H1 (cell line): ENCODE data around the gene PRKN. TPM values are rescaled to one million over a fixed set of nuclear protein-coding genes. Genes with fewer than 3 reads are reported as not detected.

Experiments used
- CTCF ChIA-PET: fragments of 300-600 bp; sonication (Branson Sonifier 250); formaldehyde crosslinking; loops from one replicate; lab custom pipeline; 2021; ENCODE audit not compliant: partially characterized antibody; lab: Charles Lee
- POLR2A ChIA-PET: fragments of 300-600 bp; sonication (Branson Sonifier 250); formaldehyde crosslinking; loops from one replicate; lab custom pipeline; 2021; ENCODE audit warnings: inconsistent platforms; ENCODE audit not compliant: partially characterized antibody; lab: Charles Lee
- DNase-seq, 2 experiments: peaks; one replicate each; pipeline versions ENCODE4 v3.0.0 to v3.0.0-alpha.2; 2010 to 2022; ENCODE audit warnings: low spot score in 2 of 2, low read depth in 1 of 2, mixed read lengths in 1 of 2
- FAIRE-seq: peaks from 2 replicates; lab custom pipeline; 2011; peaks lifted over from hg19 to GRCh38; lab: Jason Lieb, UNC
- H2AFZ ChIP-seq: 2 replicates; pipeline ENCODE4 v1.8.1; 2012; ENCODE audit warnings: low read length, inconsistent platforms
- H2AK5ac ChIP-seq: 2 replicates; pipeline ENCODE4 v1.6.1; 2013; ENCODE audit warnings: low read depth, low read length
- H2BK120ac ChIP-seq: replicated peaks from 2 replicates; pipeline ENCODE3; 2013; ENCODE audit warnings: low read depth, low read length, inconsistent platforms
- H2BK12ac ChIP-seq: 2 replicates; pipeline ENCODE4 v1.6.1; 2013; ENCODE audit warnings: low read depth, low read length
- H2BK15ac ChIP-seq: 2 replicates; pipeline ENCODE4 v1.6.1; 2013; ENCODE audit warnings: low read length
- H2BK20ac ChIP-seq: 2 replicates; pipeline ENCODE4 v1.6.1; 2013; ENCODE audit warnings: low read length
- H2BK5ac ChIP-seq: 2 replicates; pipeline ENCODE4 v1.6.1; 2013; ENCODE audit warnings: low read depth, low read length
- H3K14ac ChIP-seq: 2 replicates; pipeline ENCODE4 v1.6.1; 2013; ENCODE audit warnings: inconsistent platforms; ENCODE audit not compliant: insufficient read length
- H3K18ac ChIP-seq: 2 replicates; pipeline ENCODE4 v1.6.1; 2013; ENCODE audit warnings: low read length; ENCODE audit errors: extremely low read depth
- H3K23ac ChIP-seq: 2 replicates; pipeline ENCODE4 v1.6.1; 2013; ENCODE audit warnings: inconsistent platforms; ENCODE audit not compliant: insufficient read length
- H3K23me2 ChIP-seq: 2 replicates; pipeline ENCODE4 v1.6.1; 2013; ENCODE audit warnings: low read depth, low read length
- H3K27ac ChIP-seq: 2 replicates; pipeline ENCODE4 v1.6.1; 2011; ENCODE audit warnings: low read depth, low read length, inconsistent platforms
- H3K27me3 ChIP-seq, 4 experiments: replicated peaks in 1 of 4; 1 replicate in 1 of 4; 2 replicates in 3 of 4; pipeline versions ENCODE4 v1.6.1 to v1.8.1; 2011 to 2013; ENCODE audit warnings: low read length in 3 of 4, mild to moderate bottlenecking in 3 of 4, inconsistent platforms in 2 of 4, mixed read lengths in 2 of 4, moderate library complexity in 1 of 4; ENCODE audit not compliant: control insufficient read depth in 3 of 4, insufficient read depth in 3 of 4; ENCODE audit errors: extremely low read depth in 1 of 4
- H3K36me3 ChIP-seq, 4 experiments: 2 replicates each; pipeline versions ENCODE4 v1.6.1 to v1.8.1; 2011 to 2013; ENCODE audit warnings: mild to moderate bottlenecking in 4 of 4, low read length in 3 of 4, moderate library complexity in 2 of 4, control low read depth in 1 of 4, inconsistent platforms in 1 of 4; ENCODE audit not compliant: insufficient read depth in 4 of 4, control insufficient read depth in 2 of 4
- H3K4ac ChIP-seq: replicated peaks from 2 replicates; pipeline ENCODE3; 2013; ENCODE audit warnings: low read length, low read depth, mixed read lengths, inconsistent platforms; ENCODE audit not compliant: insufficient read length
- H3K4me1 ChIP-seq, 4 experiments: replicated peaks in 1 of 4; 1 replicate in 1 of 4; 2 replicates in 3 of 4; pipeline versions ENCODE4 v1.6.1 to v1.8.1; 2011 to 2013; ENCODE audit warnings: low read length in 3 of 4, inconsistent platforms in 2 of 4, mixed read lengths in 1 of 4; ENCODE audit not compliant: insufficient read depth in 4 of 4, control insufficient read depth in 3 of 4
- H3K4me2 ChIP-seq, 2 experiments: 2 replicates each; pipeline versions ENCODE4 v1.6.1 to v1.8.1; 2011 to 2013; ENCODE audit warnings: low read depth in 2 of 2, low read length in 2 of 2, control low read depth in 1 of 2, inconsistent platforms in 1 of 2, mild to moderate bottlenecking in 1 of 2; ENCODE audit not compliant: insufficient read depth in 1 of 2
- H3K4me3 ChIP-seq, 4 experiments: fragments of 200-600, 300-600 bp in 1 of 4; sonication (generic), shearing (Covaris generic), sonication (Bioruptor Twin) in 1 of 4; 2 replicates each; pipeline versions ENCODE4 v1.5.1 to v1.8.1; 2011 to 2016; ENCODE audit warnings: low read length in 4 of 4, low read depth in 3 of 4, control low read depth in 2 of 4, inconsistent platforms in 2 of 4, mild to moderate bottlenecking in 2 of 4, mixed read lengths in 1 of 4, moderate library complexity in 1 of 4; ENCODE audit not compliant: insufficient read depth in 2 of 4; ENCODE audit errors: extremely low read depth in 1 of 4
- H3K56ac ChIP-seq: replicated peaks from 2 replicates; pipeline ENCODE3; 2013; ENCODE audit warnings: low read depth, mild to moderate bottlenecking, mixed read lengths, low read length, inconsistent platforms; ENCODE audit not compliant: insufficient read length
- H3K79me1 ChIP-seq: 2 replicates; pipeline ENCODE4 v1.6.1; 2013; ENCODE audit warnings: low read depth, low read length, control low read depth
- H3K79me2 ChIP-seq, 2 experiments: 2 replicates each; pipeline versions ENCODE4 v1.6.1 to v1.8.1; 2012 to 2013; ENCODE audit warnings: low read length in 2 of 2, mild to moderate bottlenecking in 2 of 2, inconsistent platforms in 1 of 2; ENCODE audit not compliant: insufficient read depth in 2 of 2, control insufficient read depth in 1 of 2
- H3K9ac ChIP-seq, 4 experiments: replicated peaks in 1 of 4; 1 replicate in 1 of 4; 2 replicates in 3 of 4; pipeline versions ENCODE4 v1.6.1 to v1.8.1; 2011 to 2013; ENCODE audit warnings: low read depth in 3 of 4, low read length in 3 of 4, control low read depth in 2 of 4, mild to moderate bottlenecking in 2 of 4, moderate library complexity in 2 of 4, inconsistent platforms in 1 of 4; ENCODE audit errors: extremely low read depth in 1 of 4
- H3K9me3 ChIP-seq, 2 experiments: 2 replicates each; pipeline versions ENCODE4 v1.6.1 to v1.8.1; 2012 to 2013; ENCODE audit warnings: mild to moderate bottlenecking in 2 of 2, moderate library complexity in 2 of 2, control low read depth in 1 of 2, inconsistent platforms in 1 of 2, low read depth in 1 of 2, low read length in 1 of 2, mixed read lengths in 1 of 2; ENCODE audit not compliant: insufficient read depth in 2 of 2
- H4K20me1 ChIP-seq, 2 experiments: replicated peaks in 1 of 2; 2 replicates each; pipeline versions ENCODE3 to v1.8.1; 2011 to 2013; ENCODE audit warnings: inconsistent platforms in 2 of 2, low read length in 2 of 2, mild to moderate bottlenecking in 1 of 2; ENCODE audit not compliant: insufficient read depth in 2 of 2, control insufficient read depth in 1 of 2
- H4K5ac ChIP-seq: 2 replicates; pipeline ENCODE4 v1.6.1; 2013; ENCODE audit warnings: low read length, low read depth, mixed read lengths, inconsistent platforms; ENCODE audit not compliant: insufficient read length
- H4K8ac ChIP-seq: 2 replicates; pipeline ENCODE4 v1.8.0; 2013; ENCODE audit warnings: mild to moderate bottlenecking, moderate library complexity, low read length, inconsistent platforms; ENCODE audit not compliant: insufficient read depth; ENCODE audit errors: extremely low read depth
- H4K91ac ChIP-seq: replicated peaks from 2 replicates; pipeline ENCODE3; 2013; ENCODE audit warnings: low read length, mixed read lengths, inconsistent platforms; ENCODE audit not compliant: insufficient read length
- BCL11A ChIP-seq, 2 experiments: IDR thresholded peaks; one replicate each; pipeline ENCODE4 v1.6.1; 2011; ENCODE audit warnings: low read depth in 2 of 2, low read length in 2 of 2, mild to moderate bottlenecking in 2 of 2
- CBX8 ChIP-seq: fragments of 300-800, 300-1000 bp; sonication (generic); IDR thresholded peaks from 2 replicates; pipeline ENCODE4 v1.7.1; 2016; ENCODE audit warnings: low read depth, low read length, borderline replicate concordance
- FOSL1 ChIP-seq: IDR thresholded peaks from 2 replicates; pipeline ENCODE4 v1.6.1; 2011; ENCODE audit warnings: mild to moderate bottlenecking, low read depth, low read length, moderate library complexity; ENCODE audit not compliant: insufficient read depth
- GABPA ChIP-seq: IDR thresholded peaks from 2 replicates; pipeline ENCODE4 v1.6.1; 2011; ENCODE audit warnings: mild to moderate bottlenecking, low read length, moderate library complexity, borderline replicate concordance; ENCODE audit not compliant: insufficient read depth
- whole genome bisulfite sequencing, 2 experiments: shearing (Covaris generic) in 1 of 2; methylation state at CpG; one replicate each; pipeline versions ENCODE4 v1.1.6 to v1.1.7; 2013 to 2015; ENCODE audit warnings: low lambda C conversion rate in 2 of 2, mixed read lengths in 2 of 2, inconsistent platforms in 1 of 2, low coverage in 1 of 2, missing lambda C conversion rate in 1 of 2; ENCODE audit not compliant: insufficient replicate concordance in 2 of 2, insufficient coverage in 1 of 2, insufficient read length in 1 of 2; ENCODE audit errors: extremely low coverage in 1 of 2, missing lambda C conversion rate in 1 of 2; 5-methylcytosine and 5-hydroxymethylcytosine counted together
- polyA plus RNA-seq, 7 experiments: library from polyadenylated mRNA; depleted of rRNA in 3 of 7; stranded (reverse) in 5 of 7; unstranded in 2 of 7; fragments of >200 nt in 5 of 7; fragments of 200-250 nt in 2 of 7; gene quantifications; 1 replicate in 5 of 7; 2 replicates in 1 of 7; 4 replicates in 1 of 7; pipeline versions ENCODE4 v1.2.1 to v1.2.3, GENCODE V29; 2011 to 2013; ENCODE audit warnings: missing spikeins in 2 of 7, mixed read lengths in 2 of 7
- total RNA-seq: library from RNA; stranded (reverse); fragmentation: NEBNext Ultra II Directional; extraction: Animal tissue kit (Norgen Biotek cat#: 25700); gene quantifications from 2 replicates; pipeline ENCODE4 v1.2.1, GENCODE V29; 2021

The PRKN gene
- total and polyA plus RNA-seq, 2 of the 8 experiments (the other 6 are each of a cell fraction or from before 2014, with no cell fraction given) = 0.13 to 0.29 TPM

GRCh38 chr6:161921602-161922395 is 805.8 kb downstream of the PRKN start:
- H3K9me3 ChIP-seq = no peaks in the 10 kb centered on the region
- H2BK12ac ChIP-seq = no peak overlapping the region
- H2BK15ac ChIP-seq = no peak overlapping the region
- H3K14ac ChIP-seq = no peak overlapping the region
- TF ChIP-seq CBX8 (no peak), FOSL1 (no peak), BCL11A (IDR thresholded peaks at IDR 0.05; ENCODE audit: low read depth in 2 of 2, low read length in 2 of 2) (no peak), GABPA (no peak)
- TF ChIP-seq, all 59 proteins: peak for 0
- H4K5ac ChIP-seq = no peak overlapping the region
- no peak overlapping the region for H3K9ac ChIP-seq
- no peaks in the 10 kb centered on the region for H3K79me1 ChIP-seq
- H3K4me3 ChIP-seq = no peak overlapping the region
- no peak overlapping the region for H2BK5ac ChIP-seq
- no peaks in the 10 kb centered on the region for H3K4me1 ChIP-seq
- H4K91ac ChIP-seq = no peak overlapping the region
- no peaks in the 10 kb centered on the region for H4K20me1 ChIP-seq
- no peak overlapping the region for H3K56ac ChIP-seq
- H3K27ac ChIP-seq = no peak overlapping the region
- H2AFZ ChIP-seq = no peak overlapping the region
- no peak overlapping the region for H3K4ac ChIP-seq
- no peak overlapping the region for H2AK5ac ChIP-seq
- ChIA-PET CTCF (interaction anchor here (0.9 to 1.5 kb wide), 2 partner anchors 86 to 173 kb away, joined by 3 read pairs; no protein-coding TSS in a partner anchor), POLR2A (no interaction called here)
- H4K8ac ChIP-seq = no peak overlapping the region
- WGBS, 2 experiments = 60% methylated on average over 3 of the region's 3 CpGs; no CpG with 5 or more reads in 1 of the 2 experiments
- no peaks in the 10 kb centered on the region for H3K27me3 ChIP-seq
- no peaks in the 10 kb centered on the region for H3K79me2 ChIP-seq
- no peak overlapping the region for H3K23ac ChIP-seq
- H2BK20ac ChIP-seq = no peak overlapping the region
- no peak overlapping the region for H2BK120ac ChIP-seq
- no peak overlapping the region for H3K18ac ChIP-seq
- H3K4me2 ChIP-seq = no peak overlapping the region
- no peaks in the 10 kb centered on the region for H3K36me3 ChIP-seq
- H3K23me2 ChIP-seq = no peaks in the 10 kb centered on the region
- DNase-seq = no peak
- FAIRE-seq = no peak
